NCI-H1436 treated with DMSO at 0.1 percent for 48 hours (cell line): ENCODE results near the gene ZBTB14.

ENCODE experiments used
- DNase-seq: peaks from one replicate; lab custom pipeline; 2025; lab: John Stamatoyannopoulos, UW

Gene ZBTB14, protein sequence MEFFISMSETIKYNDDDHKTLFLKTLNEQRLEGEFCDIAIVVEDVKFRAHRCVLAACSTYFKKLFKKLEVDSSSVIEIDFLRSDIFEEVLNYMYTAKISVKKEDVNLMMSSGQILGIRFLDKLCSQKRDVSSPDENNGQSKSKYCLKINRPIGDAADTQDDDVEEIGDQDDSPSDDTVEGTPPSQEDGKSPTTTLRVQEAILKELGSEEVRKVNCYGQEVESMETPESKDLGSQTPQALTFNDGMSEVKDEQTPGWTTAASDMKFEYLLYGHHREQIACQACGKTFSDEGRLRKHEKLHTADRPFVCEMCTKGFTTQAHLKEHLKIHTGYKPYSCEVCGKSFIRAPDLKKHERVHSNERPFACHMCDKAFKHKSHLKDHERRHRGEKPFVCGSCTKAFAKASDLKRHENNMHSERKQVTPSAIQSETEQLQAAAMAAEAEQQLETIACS

DNA sequence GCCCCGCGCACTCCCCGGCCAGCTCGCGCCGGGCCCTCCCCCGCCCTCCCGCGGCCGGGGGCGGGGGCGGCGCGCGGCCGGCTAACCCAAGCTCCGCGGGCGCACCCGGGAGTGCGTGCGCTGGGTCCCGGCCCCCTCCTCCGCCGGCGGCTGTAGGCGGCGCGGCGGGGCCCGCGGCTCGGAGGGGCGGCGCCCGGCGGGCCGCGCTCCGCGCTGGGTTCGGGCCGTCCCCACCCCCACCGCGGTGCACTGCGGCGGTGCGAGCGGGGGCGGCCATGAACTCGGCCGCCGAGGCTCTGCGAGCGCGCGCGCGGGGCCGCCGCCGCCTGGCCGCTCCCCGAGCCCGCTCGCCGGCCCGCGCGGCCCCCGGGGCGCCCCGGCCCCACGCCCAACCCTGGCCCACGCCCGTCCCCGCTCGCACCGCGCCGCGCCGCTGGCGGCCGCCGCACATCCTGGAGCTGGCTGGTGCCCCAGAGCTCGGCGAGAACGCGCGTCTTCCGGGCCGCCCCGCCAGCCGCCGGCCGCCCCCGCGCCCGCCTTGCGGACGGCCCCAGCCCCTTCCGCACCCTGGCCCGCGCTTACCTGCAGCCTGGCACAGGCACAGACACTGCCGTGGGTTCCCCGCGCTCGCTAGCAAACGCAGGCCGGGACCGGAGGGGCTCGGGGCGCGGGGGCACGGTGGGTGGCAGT, at the start of gene ZBTB14:
Gene ZBTB14, minus strand, starts transcription at position 496 of the 690 bp plus-strand sequence. CDS start 2,480 bp downstream, outside the sequence.
- no peak for DNase-seq

DNA sequence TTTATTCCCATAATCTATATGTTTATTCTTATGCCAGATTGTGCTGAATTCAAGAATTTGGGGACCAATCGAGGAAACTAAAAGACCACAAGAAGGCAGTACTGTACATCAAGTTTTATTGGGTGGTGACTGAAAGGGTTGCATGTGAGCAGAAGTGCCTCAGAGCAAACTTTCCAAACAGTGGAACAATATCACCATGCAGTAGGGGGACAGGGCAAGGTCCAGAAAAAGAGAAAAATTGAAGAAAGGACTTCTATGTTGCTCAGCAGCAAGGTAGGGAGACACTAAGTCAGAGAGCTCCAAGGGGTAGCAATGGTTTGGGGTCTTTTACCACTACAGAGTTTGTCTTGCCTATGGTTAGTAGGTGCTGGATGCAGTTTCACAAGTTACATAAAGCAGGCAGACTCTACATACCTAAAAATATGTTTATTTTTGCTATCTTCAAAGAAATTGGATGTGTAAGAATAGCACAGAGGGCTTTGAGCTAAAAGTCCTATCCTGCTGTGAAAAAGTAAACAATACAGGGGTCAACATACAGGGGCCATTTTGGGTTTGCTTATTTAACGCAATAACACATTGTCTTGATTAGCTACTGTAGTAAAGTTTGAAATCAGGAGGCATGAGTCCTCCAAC, 43.8 kb upstream of the ZBTB14 start:
- DNase-seq = no peak

DNA sequence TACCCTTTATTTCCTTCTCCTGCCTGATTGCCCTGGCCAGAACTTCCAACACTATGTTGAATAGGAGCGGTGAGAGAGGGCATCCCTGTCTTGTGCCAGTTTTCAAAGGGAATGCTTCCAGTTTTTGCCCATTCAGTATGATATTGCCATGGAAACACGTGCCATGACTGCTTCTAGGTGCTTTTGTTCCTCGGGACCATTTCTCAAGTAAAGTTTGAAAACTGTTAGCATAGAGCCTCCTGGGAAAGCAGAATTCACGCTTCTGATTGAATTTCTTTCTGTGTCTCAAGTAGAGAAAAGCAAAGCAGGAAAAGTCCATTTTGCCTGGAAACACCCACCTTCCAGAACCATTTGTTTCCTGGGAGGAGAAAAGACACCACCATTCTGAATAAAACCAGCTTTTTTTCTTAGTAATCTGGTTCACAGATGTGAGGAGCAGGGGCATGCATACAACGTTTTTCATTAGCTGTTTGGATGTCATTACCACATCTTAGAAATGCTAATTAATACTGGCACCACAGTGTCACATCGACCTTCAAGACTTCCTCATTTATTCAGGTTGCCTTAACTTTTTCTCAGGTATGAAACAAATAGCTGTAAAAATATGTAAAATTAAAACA, 39.0 kb upstream of the ZBTB14 start:
- no peak for DNase-seq

DNA sequence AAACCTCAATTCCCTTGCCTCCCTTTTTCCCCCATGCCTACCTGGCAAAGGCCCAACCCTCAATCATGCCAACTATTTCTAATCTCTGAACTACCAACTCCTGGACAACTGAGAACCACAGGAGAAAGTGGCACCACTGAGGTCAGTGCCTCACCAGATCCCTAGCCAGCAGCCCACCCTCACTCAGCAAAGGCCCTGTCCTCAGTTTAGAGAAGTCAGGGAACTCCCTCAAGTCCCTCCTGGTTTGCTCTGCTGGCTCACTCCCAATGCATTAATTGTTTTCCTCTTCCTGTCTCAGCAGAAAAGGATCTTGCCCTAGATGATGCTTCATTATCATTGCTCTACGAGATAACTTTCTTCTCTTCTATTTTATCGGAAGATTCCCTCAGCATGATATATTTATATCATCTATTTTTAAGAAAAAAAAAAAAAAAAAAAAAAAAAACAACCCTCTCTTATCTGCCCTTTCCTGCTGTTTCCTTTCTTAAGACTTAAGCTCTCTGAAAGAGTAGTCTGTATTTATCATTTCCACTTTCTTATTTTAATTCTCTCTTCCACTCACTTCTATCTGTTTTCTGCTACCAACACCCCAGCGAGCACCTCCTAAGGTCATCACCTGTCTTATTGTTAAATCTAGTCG, 22.7 kb upstream of the ZBTB14 start:
- no peak for DNase-seq

DNA sequence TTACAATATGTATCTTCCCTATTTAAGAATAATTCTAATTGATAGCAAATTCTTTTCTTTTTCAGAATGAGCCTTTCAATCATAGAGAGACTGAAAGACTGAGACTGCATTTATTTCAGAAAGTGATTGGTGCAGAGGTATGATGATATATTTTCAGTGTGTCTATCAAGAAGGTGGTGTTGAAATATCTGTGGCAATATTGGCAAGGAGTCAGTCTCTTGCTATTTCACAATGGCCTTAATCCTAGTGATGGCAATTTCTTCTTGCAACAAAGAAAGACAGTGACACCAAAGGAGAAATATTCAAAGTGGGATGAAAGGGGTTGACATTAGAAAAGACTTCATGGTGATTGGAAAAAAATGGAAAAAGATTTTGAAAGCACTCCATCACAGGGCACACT, 21.7 kb upstream of the ZBTB14 start:
- no peak for DNase-seq

DNA sequence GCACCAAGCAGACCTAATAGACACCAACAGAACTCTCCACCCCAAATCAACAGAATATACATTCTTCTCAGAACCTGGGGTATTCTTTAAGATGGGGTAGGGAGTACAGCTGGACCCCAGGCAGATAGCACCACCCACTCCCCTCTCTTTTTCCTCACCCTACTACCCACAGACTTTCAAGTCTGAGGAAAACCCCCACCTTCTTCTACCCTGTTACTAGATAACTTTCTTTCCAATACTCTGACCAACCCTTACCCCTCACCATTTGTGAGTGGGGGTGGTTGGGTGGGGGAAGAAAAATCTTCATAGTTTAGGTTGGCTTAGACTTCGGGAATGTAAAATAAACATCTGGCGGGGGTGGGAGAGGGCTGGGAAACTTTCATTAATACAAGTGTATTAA, 20.3 kb upstream of the ZBTB14 start:
- no peak for DNase-seq

DNA sequence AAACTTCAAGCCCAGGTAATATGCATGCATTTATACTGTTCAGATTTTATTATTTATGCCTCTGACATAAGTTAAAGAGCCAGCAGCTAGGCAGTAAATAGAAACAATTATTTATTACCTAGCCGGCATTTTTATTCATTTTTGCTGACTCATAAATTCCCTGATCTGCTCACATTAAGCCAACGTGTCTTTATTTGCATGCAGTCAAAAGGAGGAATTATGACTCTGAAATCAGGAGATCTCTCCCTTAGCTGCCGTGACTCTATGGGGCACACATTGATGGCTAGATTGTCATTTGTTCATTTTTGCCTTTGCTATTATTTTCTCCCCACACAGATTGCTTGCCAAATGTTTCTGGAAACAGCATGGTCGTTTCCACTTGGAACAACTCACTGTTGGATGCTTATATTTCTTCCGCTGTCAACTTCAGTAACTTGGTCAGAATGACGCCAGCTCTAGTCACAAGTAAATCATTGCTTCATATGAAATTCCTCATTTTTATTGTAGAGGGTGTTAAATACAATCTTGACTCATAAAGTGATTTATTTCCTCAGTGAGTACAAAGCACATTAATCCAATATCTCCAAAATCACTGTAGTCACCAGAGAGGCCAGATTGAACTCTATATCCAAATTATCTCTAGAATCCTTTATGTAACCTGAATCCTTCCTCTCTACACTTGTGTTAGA, 15.9 kb upstream of the ZBTB14 start:
- no peak for DNase-seq

DNA sequence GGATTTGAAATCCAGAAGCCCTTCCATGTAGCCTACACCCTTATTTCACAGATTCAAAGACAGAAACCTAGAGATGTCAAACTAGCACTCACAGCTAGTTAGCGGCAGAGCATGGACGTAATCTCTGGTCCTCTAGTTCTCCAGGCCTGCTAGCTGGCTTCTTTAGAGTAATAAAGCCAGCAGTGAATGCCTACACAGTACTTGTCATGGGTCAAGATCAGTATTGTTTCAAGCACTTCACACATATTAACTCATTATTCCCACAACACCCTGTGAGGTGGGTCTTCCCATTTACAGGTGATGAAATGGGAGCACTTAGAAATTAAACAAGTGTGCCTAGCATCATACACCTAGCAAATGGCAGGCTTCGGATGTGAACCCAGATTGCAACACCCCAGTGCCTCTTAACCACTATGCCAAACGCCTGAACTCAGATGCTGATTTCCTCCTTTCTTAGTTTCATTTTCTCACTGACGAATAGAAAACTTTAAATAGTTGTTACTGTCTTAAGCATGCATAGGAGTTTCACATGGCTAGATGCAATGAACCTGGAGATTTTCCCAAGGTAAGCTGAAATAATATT, 14.5 kb upstream of the ZBTB14 start:
- no peak for DNase-seq

DNA sequence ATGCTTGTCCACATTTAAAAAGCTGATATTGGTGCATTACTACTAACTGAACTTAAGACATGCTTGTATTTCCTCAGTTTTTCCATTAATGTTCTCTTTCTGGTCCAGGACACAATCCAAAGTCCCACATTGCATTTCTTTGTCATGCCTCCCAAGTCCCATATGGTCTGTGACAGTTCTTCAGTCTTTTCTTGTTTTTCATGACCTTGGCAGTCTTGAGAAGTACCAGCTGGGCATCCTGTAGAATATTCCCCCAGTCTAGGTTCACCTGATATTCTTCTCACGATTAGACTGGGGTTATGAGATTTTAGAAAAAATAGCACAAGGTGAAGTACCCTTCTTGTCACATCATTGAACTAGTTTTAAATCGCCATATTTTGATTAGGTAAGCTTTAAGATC, 10.3 kb upstream of the ZBTB14 start:
- DNase-seq = no peak

DNA sequence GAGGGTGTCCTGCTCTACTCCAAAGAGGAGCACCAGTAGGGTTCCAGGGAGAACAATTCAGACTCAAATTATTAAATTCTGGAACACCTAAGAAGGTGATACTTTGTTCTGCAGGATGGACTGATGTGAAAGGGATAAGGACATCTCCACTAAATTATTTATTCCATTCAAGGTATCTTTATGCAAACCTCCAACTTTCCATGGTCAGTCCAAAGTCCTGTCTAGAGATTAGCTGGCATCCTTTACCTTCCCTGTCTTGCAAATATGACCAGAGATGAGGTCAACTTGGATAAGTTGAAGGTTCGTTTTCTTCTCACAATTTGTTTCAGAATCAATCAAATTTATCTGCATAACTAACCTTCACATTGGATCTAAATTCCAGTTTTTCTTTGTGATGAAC, 8.7 kb upstream of the ZBTB14 start:
- DNase-seq = no peak

DNA sequence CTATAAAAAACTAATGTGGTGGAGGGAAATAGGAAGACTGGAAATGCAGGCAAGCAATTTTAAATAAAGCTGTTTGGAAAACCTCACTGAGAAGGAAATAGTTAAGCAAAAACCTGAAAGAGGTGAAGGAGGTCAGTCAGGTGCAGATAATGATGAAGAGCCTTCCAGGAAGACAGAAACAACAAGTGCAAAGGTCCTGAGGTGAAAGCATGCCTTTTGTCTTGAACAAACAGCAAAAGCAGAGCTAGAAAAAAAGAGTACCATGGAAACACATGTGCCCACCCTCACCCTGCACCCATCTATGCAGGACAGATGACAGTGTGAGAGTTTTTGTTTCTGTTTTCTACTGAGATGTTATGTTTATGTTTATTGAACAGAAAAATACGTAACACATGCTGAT, 8.1 kb upstream of the ZBTB14 start:
- DNase-seq = no peak

DNA sequence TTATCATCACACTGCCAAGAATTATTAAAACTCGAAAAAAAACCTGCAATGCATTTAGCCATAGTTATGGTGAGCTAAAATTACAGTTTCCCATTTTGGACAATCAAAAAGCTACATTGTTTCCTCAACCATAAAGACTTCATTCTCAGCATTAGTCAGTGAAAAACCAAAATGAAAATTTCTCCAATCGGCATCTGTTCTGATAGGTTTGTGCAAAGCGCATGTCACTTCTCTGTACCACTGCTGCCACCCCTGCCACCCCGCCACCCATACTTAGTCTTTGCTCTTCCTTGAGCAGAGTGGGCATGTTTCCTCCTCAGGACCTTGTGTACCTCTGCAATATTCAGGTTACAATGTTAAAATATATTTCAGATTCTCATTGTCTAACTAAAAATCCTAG, 7.1 kb upstream of the ZBTB14 start:
- DNase-seq = no peak

DNA sequence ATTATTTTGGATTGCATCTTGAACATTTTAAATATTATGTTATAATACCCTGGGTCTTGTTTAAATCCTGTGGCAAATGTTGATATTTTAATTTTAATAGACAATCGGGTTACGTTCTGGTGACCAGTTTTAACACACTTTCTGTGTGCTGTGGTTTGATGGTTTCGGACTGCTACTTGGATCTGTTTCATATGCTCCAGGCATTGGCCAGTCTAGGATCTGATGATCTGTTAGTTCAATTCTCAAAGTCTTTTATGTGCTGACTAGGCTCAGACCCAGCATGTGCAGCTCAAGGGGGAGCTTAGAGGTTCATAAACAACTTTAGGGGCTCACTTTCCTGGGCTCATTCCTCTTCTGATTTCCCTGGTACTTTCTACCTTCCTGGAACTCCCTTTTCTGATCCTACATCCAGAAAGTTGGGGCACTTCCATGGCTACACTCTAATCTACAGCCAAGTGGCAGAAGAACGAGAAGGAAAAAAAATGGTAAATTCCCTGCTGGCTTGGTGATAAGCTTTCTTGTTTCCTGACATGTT, 5.0 kb upstream of the ZBTB14 start:
- DNase-seq = no peak

DNA sequence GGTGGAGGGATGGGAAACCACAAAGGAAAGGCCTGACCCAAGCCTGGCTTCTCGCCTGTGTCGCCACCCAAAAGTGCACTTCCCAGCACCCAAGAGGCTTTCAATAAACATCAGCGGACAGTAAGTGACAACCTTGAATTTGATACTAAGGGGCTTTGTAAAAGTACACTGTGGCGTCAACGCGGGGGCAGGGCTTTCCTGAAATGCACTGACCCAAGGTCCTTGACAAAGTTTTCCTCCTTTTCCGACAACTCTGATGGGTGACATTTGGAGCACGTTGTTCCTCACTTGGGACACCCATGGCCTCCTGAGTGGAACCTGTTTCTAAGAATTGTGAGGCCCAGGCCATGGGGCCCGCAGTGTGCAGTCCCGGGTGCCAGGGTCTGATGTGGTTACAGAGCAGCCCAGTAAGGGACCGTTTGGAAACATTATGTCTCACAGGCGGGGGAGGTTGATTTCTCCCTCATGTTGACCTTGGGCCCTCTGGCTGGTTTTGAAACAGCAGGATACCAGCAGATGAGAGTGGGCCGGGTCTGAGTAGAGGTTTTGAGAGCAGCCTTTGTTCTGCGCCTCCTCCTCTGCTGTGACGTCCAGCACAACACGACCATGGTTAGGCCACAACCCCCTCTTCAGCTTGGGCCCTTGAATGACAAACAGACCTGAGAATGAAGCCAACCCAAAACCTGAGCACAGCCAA, 2.8 kb upstream of the ZBTB14 start:
- no peak for DNase-seq

DNA sequence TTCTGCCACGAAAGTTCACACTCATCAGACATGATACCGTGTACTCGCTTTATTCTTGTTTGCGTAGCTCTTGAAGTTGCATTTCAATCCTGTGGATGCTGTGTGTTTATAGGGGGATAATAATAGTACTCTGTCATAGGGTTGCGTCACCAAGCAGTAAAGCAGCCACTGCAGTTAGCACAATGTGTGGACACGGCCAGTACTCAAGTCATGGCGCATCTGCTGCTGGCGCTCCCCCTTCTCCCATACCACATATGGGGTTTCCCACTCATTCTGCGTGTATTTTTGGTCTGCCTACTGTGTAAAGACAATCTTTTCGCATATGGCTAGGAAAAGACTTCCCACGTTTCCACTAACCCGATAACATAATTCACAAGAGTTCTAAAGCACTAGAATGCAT, 2.1 kb upstream of the ZBTB14 start:
- no peak for DNase-seq

DNA sequence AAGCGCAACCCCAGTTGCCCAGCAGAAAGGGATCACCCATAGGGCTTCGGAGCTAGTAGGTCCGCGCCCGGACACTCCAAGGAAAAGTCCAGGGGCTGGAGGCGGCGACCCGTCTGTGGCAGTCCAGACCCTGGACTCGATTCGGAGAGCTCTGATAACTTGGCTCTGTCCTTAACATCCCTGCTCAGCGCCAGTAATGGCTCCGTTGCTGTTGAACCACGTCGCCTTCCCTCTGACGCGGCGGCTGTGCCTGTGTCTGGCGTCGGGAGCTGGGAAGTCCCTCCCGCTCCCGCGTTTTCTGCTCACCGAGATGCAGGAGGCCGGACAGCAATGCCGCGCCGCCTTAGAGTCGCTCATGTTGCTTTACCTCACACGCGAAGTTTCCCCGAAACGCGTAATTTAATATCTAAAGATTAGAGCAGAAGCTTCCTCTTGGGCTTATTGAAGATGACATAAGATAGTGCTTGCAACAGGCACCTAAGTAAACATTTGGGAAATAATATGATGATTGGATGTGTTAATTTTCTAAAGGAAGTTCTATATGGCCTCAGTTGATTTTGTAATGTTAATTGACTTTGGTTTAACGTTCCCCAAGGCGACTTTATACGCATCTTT, 1.3 kb upstream of the ZBTB14 start:
- DNase-seq = peak; percentile 10

DNA sequence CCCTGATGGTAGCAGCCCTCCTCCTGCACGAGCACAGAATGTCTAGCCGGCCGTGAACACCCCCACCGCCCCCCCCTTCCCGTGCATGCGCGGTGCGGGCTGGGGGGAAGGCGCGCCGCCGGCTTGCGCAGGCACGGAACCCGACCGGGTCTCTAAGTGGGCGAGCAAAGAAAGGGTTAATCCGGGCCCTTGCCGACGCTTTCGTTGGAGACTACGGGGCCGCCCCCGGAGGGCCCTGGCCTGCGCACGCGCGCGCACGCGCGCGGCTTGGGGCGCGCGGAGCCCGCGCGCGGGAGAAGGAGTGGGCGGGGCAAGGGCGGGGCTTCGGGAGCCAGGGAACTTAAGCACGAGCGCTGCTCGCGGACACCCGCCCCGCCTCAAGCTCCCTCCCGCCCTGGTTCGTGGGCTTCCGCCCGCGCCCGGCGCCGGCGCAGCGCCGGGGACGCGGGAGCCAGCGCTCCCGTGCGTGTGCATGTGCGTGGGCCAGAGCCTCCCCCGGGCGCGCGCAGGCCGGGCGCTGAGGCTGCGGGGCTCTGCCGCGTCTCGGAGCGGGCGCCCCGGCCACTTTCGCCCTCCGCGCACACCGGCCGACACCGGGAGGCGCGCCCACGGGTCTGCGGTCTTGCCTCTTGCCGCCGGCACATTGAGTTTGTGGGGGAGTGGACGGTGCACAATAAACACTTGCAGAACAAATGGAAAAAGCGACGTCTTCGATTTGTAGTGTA, 617 bp upstream of the ZBTB14 start:
- DNase-seq = peak; percentile 85

DNA sequence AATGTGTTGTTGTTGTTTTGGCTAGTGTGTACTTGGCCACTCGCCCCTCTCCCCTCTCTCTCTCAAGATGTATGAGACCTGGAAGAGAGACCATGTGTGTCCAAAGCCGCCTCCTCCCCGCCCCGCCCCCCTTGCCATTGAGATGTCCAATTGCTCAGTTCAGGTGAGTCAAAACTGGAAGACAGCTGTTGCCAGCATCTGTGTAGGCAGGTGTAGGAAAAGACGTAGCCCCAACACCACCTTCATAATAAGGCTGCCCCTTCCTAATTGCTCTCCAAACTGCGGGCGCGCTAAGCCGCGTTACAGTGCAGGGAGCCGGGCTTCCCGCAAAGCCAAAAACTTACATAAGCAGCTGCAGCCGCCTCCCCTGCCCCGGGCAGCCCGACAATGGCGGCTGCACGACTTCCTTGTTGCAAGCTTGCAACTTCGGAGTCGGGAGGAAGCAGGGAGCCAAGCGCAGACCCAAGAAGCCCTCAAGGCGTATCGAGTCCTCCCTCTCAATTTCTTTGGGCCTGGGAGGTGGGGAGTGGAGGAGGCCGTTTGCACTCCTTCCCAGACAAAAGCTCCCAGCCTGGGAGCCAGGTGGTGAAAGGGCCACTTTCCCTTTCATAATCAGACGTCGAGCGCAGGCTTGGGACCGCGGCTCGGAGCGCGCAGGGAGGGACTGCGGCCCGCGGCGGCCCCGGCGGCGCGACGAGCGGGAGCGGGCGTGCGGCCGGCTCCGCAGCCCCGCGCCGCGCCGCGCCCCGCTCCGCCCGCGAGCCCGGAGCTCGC, 882 bp downstream of the ZBTB14 start:
- no peak for DNase-seq
